HepG2 (cell line): ENCODE results near the gene EXOC1. TPM values are rescaled to one million over a fixed set of nuclear protein-coding genes. Genes with fewer than 3 reads are reported as not detected.
A peak's percentile ranks its signal among the peaks of the same experiment; 100 is the strongest.

Experiments used
- ATAC-seq: fragments of 200-7000 bp; cut with Tn5 transposase; 3 replicates; pipeline ENCODE4 v1.9.1; 2020; ENCODE audit warnings: mild to moderate bottlenecking, moderate library complexity
- BruUV-seq: library from RNA; stranded (reverse); fragments of 400-500 nt; replicated peaks from 2 replicates; lab custom pipeline; 2021; lab: Mats Ljungman, UMichigan
- CTCF ChIA-PET: fragments of 300-600 bp; formaldehyde crosslinking; extraction: SDS; loops from one replicate; lab custom pipeline; 2021; ENCODE audit warnings: low total read pairs, inconsistent platforms, low intra/inter-chr PET ratio; lab: Yijun Ruan, JAX
- POLR2A ChIA-PET: fragments of 350-600 bp; sonication (Branson Sonifier 250); formaldehyde crosslinking; loops from one replicate; lab custom pipeline; 2020; ENCODE audit warnings: antibody characterized with exemption, inconsistent platforms; lab: Yijun Ruan, JAX
- DNase-seq: peaks from one replicate; pipeline ENCODE4 v3.0.0-alpha.2; 2015; ENCODE audit warnings: low spot score
- FAIRE-seq: peaks from 3 replicates; lab custom pipeline; 2011; peaks lifted over from hg19 to GRCh38; lab: Jason Lieb, UNC
- H2AFZ ChIP-seq: one replicate; pipeline ENCODE4 v1.6.1; 2011; ENCODE audit warnings: low read length, inconsistent platforms
- H3K27ac ChIP-seq: fragments of 300-600 bp; 3 replicates; pipeline ENCODE4 v1.8.0; 2011; ENCODE audit warnings: mixed run types, mild to moderate bottlenecking, mixed read lengths, low read length, inconsistent platforms; ENCODE audit not compliant: insufficient read depth; ENCODE audit errors: extremely low read length
- H3K27me3 ChIP-seq, 2 experiments: fragments of 200-600 bp in 1 of 2; 2 replicates in 1 of 2; 3 replicates in 1 of 2; pipeline versions ENCODE4 v1.6.0 to v1.8.0; 2011; ENCODE audit warnings: low read length in 2 of 2, mild to moderate bottlenecking in 2 of 2, moderate library complexity in 2 of 2, inconsistent platforms in 1 of 2; ENCODE audit not compliant: insufficient read depth in 2 of 2, control insufficient read depth in 1 of 2
- H3K36me3 ChIP-seq, 2 experiments: fragments of 200-600 bp in 1 of 2; replicated peaks in 1 of 2; 2 replicates in 1 of 2; 3 replicates in 1 of 2; pipeline versions ENCODE4 v1.5.1 to v1.8.0; 2011; ENCODE audit warnings: low read length in 2 of 2, inconsistent platforms in 1 of 2; ENCODE audit not compliant: insufficient read depth in 2 of 2, control insufficient read depth in 1 of 2
- H3K4me1 ChIP-seq: 2 replicates; pipeline ENCODE4 v1.5.1; 2012; ENCODE audit warnings: low read length, inconsistent platforms; ENCODE audit not compliant: insufficient read depth
- H3K4me2 ChIP-seq: 2 replicates; pipeline ENCODE4 v1.6.0; 2011; ENCODE audit warnings: low read depth, low read length, inconsistent platforms
- H3K4me3 ChIP-seq, 3 experiments: fragments of 200-600 bp in 1 of 3; sonication (generic), shearing (Covaris generic) in 1 of 3; replicated peaks in 1 of 3; 2 replicates each; pipeline ENCODE4 v1.5.1; 2011 to 2016; ENCODE audit warnings: low read length in 3 of 3, inconsistent platforms in 2 of 3, low read depth in 2 of 3, mild to moderate bottlenecking in 2 of 3, control low read depth in 1 of 3, mixed read lengths in 1 of 3; ENCODE audit not compliant: insufficient read depth in 1 of 3
- H3K79me2 ChIP-seq: one replicate; pipeline ENCODE4 v1.6.1; 2011; ENCODE audit warnings: low read length, inconsistent platforms; ENCODE audit not compliant: insufficient read depth
- H3K9ac ChIP-seq: 2 replicates; pipeline ENCODE4 v1.6.0; 2011; ENCODE audit warnings: mild to moderate bottlenecking, low read depth, low read length, inconsistent platforms; ENCODE audit not compliant: insufficient read depth
- H3K9me3 ChIP-seq: 2 replicates; pipeline ENCODE4 v1.5.1; 2012; ENCODE audit warnings: mild to moderate bottlenecking, low read length
- H4K20me1 ChIP-seq: 2 replicates; pipeline ENCODE4 v1.6.0; 2011; ENCODE audit warnings: inconsistent platforms, mild to moderate bottlenecking, low read length, moderate library complexity; ENCODE audit not compliant: insufficient read depth
- ATM ChIP-seq: fragments of 450-650 bp; IDR thresholded peaks from 2 replicates; pipeline ENCODE4 v1.7.1; 2017; ENCODE audit warnings: mild to moderate bottlenecking, borderline replicate concordance
- CREB1 ChIP-seq, 2 experiments: fragments of 450-650 bp in 1 of 2; IDR thresholded peaks; 2 replicates each; pipeline ENCODE4 v1.6.1; 2016 to 2017; ENCODE audit warnings: control low read depth in 1 of 2, mild to moderate bottlenecking in 1 of 2, missing compliant biosample characterization in 1 of 2, missing genetic modification characterization in 1 of 2
- NFRKB ChIP-seq: fragments of 450-650 bp; IDR thresholded peaks from 2 replicates; pipeline ENCODE4 v1.6.1; 2017
- NR3C1 ChIP-seq: sonication (generic); formaldehyde crosslinking; IDR thresholded peaks from 2 replicates; pipeline ENCODE4 v1.4.0; 2020; ENCODE audit warnings: missing genetic modification reagents
- THYN1 ChIP-seq: sonication (generic); formaldehyde crosslinking; IDR thresholded peaks from 2 replicates; pipeline ENCODE4 v1.8.1; 2023; ENCODE audit warnings: low read depth, mild to moderate bottlenecking, moderate library complexity, missing genetic modification reagents, borderline replicate concordance
- ZBTB4 ChIP-seq: sonication (generic); formaldehyde crosslinking; IDR thresholded peaks from 2 replicates; pipeline ENCODE4 v1.4.0; 2020; ENCODE audit warnings: missing genetic modification reagents, mild to moderate bottlenecking, borderline replicate concordance
- ZNF142 ChIP-seq: sonication (generic); formaldehyde crosslinking; IDR thresholded peaks from 2 replicates; pipeline ENCODE4 v1.4.0; 2020; ENCODE audit warnings: missing genetic modification reagents
- ZNF556 ChIP-seq: sonication (generic); formaldehyde crosslinking; IDR thresholded peaks from 2 replicates; pipeline ENCODE4 v1.4.0; 2020; ENCODE audit warnings: mild to moderate bottlenecking, missing genetic modification reagents, borderline replicate concordance
- ZNF598 ChIP-seq: sonication (generic); formaldehyde crosslinking; IDR thresholded peaks from 2 replicates; pipeline ENCODE4 v1.5.1; 2020; ENCODE audit warnings: mild to moderate bottlenecking, missing genetic modification reagents, borderline replicate concordance
- ZNF776 ChIP-seq: sonication (generic); formaldehyde crosslinking; IDR thresholded peaks from 2 replicates; pipeline ENCODE4 v1.4.0; 2020; ENCODE audit warnings: mild to moderate bottlenecking, missing genetic modification reagents
- WGBS: methylation state at CpG from one replicate; pipeline ENCODE4 v1.1.6; 2017; ENCODE audit warnings: low lambda C conversion rate; 5-methylcytosine and 5-hydroxymethylcytosine counted together
- in situ Hi-C: cut with HindIII; loops from 2 replicates; pipeline ENCODE4 v1.10.0; 2017; ENCODE audit warnings: low pct_unique_long_range_greater_than_20kb; ENCODE audit not compliant: extremely low pct_ligation_motif_present
- intact Hi-C: fragments of 100-400 bp; cut with micrococcal nuclease; formaldehyde crosslinking; loops from one replicate; pipeline ENCODE4 v1.10.0; 2022; ENCODE audit not compliant: unreplicated experiment
- polyA plus RNA-seq, 8 experiments: library from polyadenylated mRNA; depleted of rRNA in 3 of 8; stranded (reverse) in 7 of 8; unstranded in 1 of 8; fragments of >200 nt; fragmentation: Illumina TruSeq in 4 of 8; extraction: Trizol in 4 of 8; gene quantifications; 2 replicates each; pipeline versions ENCODE4 v1.2.1 to v1.2.3, GENCODE V29; 2011 to 2016; ENCODE audit warnings: low read depth in 4 of 8, missing spikeins in 1 of 8, mixed read lengths in 1 of 8; ENCODE audit not compliant: insufficient read depth in 1 of 8
- total RNA-seq, 5 experiments: library from RNA; depleted of rRNA; stranded (reverse); fragments of >200 nt; fragmentation: Illumina TruSeq; extraction: Trizol; gene quantifications; 2 replicates each; pipeline ENCODE4 v1.2.3, GENCODE V29; 2016; ENCODE audit warnings: low read depth in 1 of 5
- TF ChIP-seq, protein P1 (sequence below): sonication (generic); formaldehyde crosslinking; IDR thresholded peaks from 2 replicates; pipeline ENCODE4 v1.4.0; 2020; ENCODE audit warnings: missing genetic modification reagents, borderline replicate concordance

Gene EXOC1
- total and polyA plus RNA-seq, 2 of the 13 experiments (the other 11 are each of a cell fraction or from before 2014, with no cell fraction given): 9.1 to 18.4 TPM

- Histone ChIP-seq H3K4me3 (peak overlapping the region in 2 of 3 experiments; percentile 5 to 92; a peak in 3 of 6 replicates), H3K27ac (no peak overlapping the region), H3K27me3 (no peaks in the 10 kb centered on the region; a peak in 1 of 5 replicates), H3K36me3 (no peaks in the 10 kb centered on the region; a peak in 1 of 5 replicates), H3K4me2 (peak overlapping the region; percentile 97), H3K79me2 (peaks cover 4% of the 10 kb centered on the region), H3K9ac (no peak overlapping the region), H2AFZ (no peak overlapping the region), H4K20me1 (no peaks in the 10 kb centered on the region), H3K4me1 (peaks cover 31% of the 10 kb centered on the region), H3K9me3 (no peaks in the 10 kb centered on the region)
- DNase-seq: no peak
- no peak for FAIRE-seq
- intact Hi-C loops: loop anchor here (5.0 to 10.0 kb wide), 2 partner anchors 157 to 440 kb away; partner anchors contain the start of gene AASDH
- TF ChIP-seq ZNF142 (CRISPR knock-in tag) (no peak), CREB1 (IDR thresholded peaks at IDR 0.05) (no peak), CREB1 (CRISPR knock-in tag; IDR thresholded peaks at IDR 0.05) (no peak), NFRKB (no peak), ZBTB4 (CRISPR knock-in tag) (no peak), NR3C1 (no peak), ZNF598 (CRISPR knock-in tag) (no peak), THYN1 (no peak), ATM (no peak), ZNF556 (CRISPR knock-in tag) (no peak), ZNF776 (CRISPR knock-in tag) (no peak)
- TF ChIP-seq, protein P1, sequence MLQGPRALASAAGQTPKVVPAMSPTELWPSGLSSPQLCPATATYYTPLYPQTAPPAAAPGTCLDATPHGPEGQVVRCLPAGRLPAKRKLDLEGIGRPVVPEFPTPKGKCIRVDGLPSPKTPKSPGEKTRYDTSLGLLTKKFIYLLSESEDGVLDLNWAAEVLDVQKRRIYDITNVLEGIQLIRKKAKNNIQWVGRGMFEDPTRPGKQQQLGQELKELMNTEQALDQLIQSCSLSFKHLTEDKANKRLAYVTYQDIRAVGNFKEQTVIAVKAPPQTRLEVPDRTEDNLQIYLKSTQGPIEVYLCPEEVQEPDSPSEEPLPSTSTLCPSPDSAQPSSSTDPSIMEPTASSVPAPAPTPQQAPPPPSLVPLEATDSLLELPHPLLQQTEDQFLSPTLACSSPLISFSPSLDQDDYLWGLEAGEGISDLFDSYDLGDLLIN (CRISPR knock-in tag): no peak
- in situ Hi-C loops: loop anchor here (5.0 kb wide), 1 partner anchor 355 kb away; no protein-coding TSS in a partner anchor
- BruUV-seq: no TSS peak
- WGBS: 36% methylated on average over 6 of the region's 6 CpGs
- no peak for ATAC-seq
- ChIA-PET CTCF (no interaction called here), POLR2A (interaction anchor here (2.2 kb wide), 1 partner anchor 355 kb away, joined by 4 read pairs; no protein-coding TSS in a partner anchor)
Observed at GRCh38 chr4:55947254-55947882, 93.9 kb downstream of the EXOC1 start.
